ENCODE measurements around the gene RAB3GAP1. TPM values are rescaled to one million over a fixed set of nuclear protein-coding genes. Genes with fewer than 3 reads are reported as not detected.

RAB3GAP1 gene
- total RNA-seq, 4 donors from 2014 or later = 34.4 to 53.3 (median 45.1) TPM

DNA sequence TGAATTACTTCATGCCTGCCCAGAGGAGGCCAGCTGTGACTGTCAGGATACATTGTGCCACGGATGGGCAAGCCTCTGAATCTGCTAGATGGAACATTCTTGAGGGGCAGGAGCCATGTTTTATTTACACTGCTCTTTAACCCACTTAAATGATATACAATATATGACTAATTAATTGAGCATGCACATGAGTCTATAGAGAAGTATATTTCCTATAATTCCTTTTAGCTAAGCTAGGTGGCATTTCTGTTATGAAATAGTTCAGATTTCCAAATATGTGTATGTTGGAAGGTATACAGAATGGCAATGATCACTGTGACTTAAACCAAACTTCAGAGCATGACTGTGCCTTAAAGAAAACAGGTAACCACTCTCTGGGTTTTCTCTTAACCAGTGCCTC, 131.7 kb downstream of the RAB3GAP1 start:
- DNase-seq (ENCODE audit: low spot score) = no peak
- TF ChIP-seq, protein P1, sequence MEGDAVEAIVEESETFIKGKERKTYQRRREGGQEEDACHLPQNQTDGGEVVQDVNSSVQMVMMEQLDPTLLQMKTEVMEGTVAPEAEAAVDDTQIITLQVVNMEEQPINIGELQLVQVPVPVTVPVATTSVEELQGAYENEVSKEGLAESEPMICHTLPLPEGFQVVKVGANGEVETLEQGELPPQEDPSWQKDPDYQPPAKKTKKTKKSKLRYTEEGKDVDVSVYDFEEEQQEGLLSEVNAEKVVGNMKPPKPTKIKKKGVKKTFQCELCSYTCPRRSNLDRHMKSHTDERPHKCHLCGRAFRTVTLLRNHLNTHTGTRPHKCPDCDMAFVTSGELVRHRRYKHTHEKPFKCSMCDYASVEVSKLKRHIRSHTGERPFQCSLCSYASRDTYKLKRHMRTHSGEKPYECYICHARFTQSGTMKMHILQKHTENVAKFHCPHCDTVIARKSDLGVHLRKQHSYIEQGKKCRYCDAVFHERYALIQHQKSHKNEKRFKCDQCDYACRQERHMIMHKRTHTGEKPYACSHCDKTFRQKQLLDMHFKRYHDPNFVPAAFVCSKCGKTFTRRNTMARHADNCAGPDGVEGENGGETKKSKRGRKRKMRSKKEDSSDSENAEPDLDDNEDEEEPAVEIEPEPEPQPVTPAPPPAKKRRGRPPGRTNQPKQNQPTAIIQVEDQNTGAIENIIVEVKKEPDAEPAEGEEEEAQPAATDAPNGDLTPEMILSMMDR (IDR thresholded peaks at IDR 0.05) = no peak
- no peak for ATAC-seq (ENCODE audit: low FRiP score)

DNA sequence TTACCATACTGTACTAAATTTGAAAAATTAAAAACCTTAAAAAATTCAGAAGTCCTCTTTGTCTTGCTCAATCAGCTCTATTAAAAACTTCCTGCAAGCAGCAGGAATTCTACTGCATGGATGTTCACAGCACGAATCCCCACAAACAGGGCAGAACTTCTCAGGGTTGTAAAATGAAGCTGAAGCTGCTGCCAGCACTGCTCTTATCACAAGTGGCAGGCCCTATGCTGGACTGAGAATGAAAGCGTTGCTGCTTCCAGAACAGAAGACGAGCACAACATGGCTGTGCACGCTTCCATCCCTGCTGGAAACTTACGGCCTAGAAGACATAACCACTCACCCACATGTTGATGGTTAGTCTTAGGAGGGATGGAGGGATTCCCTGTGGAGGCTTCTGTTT, 134.0 kb downstream of the RAB3GAP1 start:
- TF ChIP-seq, protein P1 (IDR thresholded peaks at IDR 0.05) = no peak
- no peak for ATAC-seq (ENCODE audit: low FRiP score)
- DNase-seq (ENCODE audit: low spot score) = no peak

DNA sequence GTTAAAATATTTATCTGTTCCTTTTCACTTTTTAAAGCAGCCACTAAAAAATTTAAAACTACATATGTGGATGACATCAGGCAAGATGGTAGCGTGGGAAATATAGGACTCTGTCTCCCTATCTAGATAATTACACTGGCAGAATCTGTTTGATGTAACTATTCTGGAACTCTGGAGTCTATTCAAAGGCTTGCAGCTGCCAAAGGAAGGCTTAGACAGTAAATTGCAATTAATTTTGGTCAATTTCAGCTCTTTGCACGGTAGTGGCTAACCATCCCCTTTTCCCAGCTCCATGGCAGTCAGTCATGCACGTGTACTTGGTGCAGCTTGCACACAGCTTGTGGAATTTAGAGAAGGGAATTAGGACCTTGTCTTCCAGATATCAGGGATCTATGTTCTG, 135.2 kb downstream of the RAB3GAP1 start:
- DNase-seq (ENCODE audit: low spot score) (no peak), ATAC-seq (ENCODE audit: low FRiP score) (no peak)
- TF ChIP-seq, protein P1 (IDR thresholded peaks at IDR 0.05) = no peak

GRCh38 chr2:135189148-135189547, 137.1 kb downstream of the RAB3GAP1 start:
- TF ChIP-seq, protein P1 (IDR thresholded peaks at IDR 0.05) = no peak
- DNase-seq (ENCODE audit: low spot score) = no peak

DNA sequence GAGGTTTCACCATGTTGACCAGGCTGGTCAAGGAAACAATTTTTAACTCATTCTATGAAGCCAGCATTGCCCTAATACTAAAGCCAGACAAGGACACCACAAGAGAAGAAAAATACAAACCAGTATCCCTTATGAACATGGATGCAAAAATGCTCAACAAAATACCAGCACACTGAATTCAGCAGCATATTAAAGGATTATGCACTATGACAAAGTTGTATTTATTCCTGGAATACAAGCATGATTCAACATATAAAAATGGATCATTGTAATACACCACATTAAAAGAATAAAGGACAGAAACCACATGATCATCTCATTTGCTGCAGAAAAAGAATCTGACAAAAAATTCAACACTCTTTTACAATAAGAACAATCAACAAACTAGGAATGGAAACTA, 138.7 kb downstream of the RAB3GAP1 start:
- DNase-seq (ENCODE audit: low spot score) (no peak), ATAC-seq (ENCODE audit: low FRiP score) (no peak)
- TF ChIP-seq, protein P1 (IDR thresholded peaks at IDR 0.05) = no peak

More at GRCh38 chr2:135189148-135189547, 137.1 kb downstream of the RAB3GAP1 start:
- no peak for ATAC-seq (ENCODE audit: low FRiP score)

DNA sequence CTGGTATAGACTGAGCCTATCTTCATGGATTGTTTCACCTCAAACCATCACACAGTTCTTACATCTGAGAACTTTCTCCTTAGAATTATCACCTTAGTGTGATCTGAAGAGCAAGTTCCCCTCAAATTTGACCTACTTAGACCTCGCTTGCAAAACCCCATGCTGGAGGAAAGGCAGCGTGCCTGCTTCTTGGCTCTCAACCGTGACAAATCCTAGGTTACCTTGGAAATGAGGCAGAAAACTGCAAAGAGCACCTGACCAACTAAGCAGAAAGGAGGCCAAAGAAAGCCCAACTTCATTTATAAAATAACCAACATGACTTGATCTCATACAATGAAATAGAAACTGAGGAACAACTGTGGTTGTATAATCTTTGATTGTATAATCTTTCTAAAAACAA, 146.4 kb downstream of the RAB3GAP1 start:
- TF ChIP-seq, protein P1 (IDR thresholded peaks at IDR 0.05) = no peak
- ATAC-seq (ENCODE audit: low FRiP score) = no peak
- DNase-seq (ENCODE audit: low spot score) = no peak

DNA sequence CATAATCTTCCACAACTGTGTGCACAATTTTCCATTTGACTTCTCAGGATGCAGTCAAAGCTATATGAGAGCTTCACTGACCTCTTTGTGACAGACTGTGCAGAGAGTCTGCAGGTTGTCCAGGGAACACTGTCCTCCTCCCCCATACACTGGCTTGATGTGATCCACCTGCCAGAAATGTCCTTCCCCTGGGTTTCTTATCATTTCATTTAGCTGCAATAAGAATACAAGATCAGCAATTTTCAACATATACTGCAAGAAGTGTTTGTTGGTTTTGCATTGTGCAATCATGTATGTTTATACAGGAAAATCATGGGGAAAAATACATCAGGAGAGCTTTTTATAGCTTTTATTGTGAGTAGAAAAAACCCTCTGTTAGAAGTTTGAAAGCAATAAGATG, 150.7 kb downstream of the RAB3GAP1 start:
- TF ChIP-seq, protein P1 (IDR thresholded peaks at IDR 0.05) = no peak
- ATAC-seq (ENCODE audit: low FRiP score) = no peak
- no peak for DNase-seq (ENCODE audit: low spot score)
